ENCODE data around the gene NKG7.

Gene NKG7

DNA sequence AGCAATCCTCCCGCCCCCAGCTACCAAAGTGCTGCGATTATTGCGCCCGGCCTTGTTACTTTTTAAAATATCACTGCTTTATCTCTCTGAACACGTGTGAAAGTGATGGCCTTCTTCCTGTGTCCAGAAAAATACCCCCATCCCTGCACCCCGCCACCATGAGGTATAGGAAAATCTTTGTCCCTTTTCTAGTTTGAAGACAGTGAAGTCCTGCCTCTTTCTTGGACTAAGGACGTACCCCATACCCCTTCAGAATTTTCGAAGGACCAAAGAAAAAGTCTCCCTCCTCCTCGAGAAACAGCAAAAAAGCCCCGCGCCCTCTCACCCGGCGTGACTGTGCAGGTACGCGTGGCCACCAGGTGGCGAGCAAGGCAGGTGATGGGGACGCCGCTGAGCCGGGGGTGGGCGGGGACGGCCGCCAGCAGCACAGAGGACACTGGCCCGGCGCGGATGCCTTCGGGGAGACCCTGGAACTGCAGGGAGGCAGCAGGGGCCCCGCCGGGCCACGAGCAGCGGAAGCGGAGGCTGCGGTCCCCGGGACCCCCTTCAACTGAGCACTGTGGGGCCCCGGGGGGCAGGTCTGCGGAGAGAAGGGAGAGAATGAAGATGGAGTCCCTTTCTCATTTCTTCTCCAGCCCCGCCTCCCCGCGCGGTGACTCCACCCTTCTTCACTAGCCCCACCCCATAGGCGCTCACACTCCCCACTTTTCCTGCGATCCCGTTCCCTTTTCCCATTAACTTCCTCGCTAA, 33.7 kb downstream of the NKG7 start:
- no peak for DNase-seq (ENCODE audit: low read depth, low spot score)

DNA sequence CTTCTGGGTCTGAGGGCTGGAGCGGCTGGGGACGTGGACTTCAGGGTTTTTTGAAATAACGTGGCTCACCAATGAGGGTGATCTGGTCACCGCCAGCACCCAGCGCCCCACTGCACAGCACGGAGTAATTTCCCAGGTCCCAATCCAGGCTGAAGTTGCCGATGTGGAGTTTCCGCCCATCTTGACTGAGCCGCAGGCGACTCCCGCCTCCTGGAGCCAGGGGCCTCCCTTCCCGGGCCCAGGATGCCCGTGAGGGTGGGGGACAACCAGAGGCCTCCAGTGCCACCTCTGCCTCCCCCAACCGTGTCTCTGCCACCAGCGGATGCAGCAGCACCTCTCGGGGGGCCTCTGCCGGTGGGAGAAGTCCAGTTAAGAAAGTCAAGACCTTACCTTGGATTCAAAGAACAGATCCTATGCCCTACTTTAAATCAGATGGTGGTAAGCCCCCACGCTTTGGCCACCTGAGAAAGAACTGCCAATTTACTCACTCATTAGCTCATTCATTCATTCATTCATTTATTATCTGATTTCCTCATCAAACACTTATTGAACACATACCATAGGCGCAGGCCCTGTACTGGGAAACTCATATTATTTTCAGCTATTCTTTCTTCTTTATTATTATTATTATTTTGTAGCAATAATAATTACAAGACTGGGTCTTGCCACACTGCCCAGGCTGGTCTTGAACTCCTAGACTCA, 34.4 kb downstream of the NKG7 start:
- DNase-seq (ENCODE audit: low read depth, low spot score), result no peak

DNA sequence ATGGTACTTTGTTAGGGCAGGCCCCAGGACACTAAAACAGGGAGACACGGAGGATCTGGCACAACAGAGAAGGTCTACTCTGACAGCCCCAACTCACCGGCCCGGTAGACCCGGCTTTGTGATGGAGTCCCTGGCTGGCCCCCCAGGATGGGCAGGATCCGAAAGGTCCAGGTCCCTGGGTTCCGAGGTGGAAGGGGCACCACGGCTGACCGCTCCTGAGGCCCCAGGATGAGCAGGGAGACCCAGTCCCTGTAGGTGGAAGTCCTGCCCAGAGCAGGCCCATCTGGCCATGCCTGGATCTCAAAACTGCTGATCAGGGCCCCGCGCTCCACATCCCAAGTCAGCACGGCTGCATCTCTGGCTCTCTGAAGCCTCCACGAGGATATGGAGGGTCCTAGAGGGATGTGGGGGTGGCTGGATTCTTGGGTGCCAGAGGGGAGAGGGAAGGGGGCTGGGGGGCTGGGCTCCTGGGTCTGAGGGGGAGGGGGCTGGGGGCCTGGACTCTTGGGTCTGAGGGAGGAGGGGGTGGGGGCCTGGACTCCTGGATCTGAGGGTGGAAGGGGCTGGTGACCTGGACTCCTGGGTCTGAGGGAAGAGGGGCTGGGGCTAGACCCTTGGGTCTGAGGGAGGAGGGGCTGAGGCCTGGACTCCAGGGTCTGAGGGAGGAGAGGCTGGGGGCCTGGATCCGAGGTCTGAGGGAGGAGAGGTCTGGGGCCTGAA, 35.2 kb downstream of the NKG7 start:
- DNase-seq (ENCODE audit: low read depth, low spot score), result no peak

DNA sequence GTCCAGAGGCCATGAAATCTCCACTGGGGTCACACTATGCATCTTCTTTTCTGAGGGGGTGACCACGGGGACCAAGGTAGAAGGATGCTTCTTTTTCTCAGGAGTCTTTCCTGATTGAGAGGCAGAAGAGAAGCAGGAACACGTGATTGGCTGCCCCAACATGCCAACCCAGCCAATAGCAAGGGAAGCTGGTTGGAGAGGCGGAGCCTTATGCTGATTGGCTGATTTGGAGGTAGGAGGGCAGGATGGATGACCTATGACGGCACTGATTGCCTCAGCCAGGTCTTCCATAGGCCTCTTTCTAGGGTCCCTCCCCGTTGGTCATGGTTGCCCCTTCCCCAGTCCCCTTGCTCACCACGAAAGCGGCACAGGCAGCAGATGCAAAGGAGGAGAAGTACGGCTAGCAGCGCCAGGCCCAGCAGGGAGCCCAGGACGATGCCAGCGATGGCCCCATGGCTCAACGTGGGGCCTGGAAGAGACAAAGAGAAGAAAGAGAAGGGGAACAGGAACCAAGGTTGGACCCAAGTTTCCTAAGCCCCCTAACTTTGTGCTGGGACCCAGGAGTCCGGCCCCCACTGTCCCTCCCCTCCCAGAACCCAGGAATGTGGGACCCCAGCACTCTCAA, 38.5 kb downstream of the NKG7 start:
- no peak for DNase-seq (ENCODE audit: low read depth, low spot score)

DNA sequence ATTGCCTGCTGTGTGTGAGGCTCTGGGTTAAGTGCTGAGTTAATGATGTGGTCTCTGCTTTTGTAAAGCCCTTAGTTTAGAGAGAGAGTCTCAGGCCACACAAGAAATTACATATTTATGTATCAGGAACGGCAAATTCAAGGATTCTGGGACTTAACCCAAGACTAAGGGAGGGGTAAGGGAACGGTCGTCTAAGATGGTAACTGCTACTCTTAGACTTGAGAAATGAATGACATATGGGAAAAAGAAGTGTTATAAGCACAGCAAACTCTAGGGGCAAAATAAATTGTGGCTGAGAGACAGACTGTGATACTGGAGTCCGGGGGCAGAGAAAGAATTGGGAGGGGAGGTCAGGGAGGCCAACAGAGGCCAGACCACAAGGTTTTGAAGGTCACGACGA, 40.7 kb downstream of the NKG7 start:
- no peak for DNase-seq (ENCODE audit: low read depth, low spot score)

DNA sequence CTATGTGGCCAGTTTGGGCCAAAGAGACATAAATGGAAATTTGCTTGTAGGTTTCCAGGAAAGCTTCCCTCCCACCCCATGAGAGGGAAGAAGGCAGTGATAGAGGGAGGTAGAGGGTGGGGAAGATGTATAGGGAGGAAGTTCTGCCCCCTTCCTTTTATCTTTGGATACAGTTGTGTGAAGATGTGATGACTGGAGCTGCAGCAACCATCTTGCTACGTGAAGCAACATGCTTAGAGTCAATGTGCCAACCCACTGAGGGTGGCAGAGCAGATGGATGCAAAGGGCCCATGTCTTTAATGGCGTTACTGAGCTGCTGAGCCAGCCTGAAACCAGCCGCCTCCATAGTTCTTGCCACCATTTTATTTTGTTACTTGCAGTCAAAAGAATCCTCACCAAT, 41.3 kb downstream of the NKG7 start:
- DNase-seq (ENCODE audit: low read depth, low spot score), result no peak

DNA sequence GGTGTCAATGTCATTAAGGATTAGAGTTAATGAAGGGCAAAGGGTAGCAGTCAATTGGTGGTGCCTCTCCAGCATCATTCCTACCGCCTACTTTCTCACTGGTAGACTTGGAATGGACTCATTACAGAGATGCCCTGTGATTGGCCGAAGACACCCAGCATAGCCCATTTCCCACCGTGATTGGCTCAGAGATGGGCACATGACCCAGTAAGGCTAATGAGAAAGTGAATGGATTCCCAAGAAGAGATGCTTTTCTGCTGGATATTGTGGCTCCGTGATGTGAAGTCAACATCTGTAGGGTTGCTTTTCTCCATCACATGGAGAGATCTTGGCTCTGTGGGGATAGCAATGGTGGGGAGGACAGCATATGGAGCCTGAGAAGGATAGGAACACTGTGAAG, 42.1 kb downstream of the NKG7 start:
- no peak for DNase-seq (ENCODE audit: low read depth, low spot score)

DNA sequence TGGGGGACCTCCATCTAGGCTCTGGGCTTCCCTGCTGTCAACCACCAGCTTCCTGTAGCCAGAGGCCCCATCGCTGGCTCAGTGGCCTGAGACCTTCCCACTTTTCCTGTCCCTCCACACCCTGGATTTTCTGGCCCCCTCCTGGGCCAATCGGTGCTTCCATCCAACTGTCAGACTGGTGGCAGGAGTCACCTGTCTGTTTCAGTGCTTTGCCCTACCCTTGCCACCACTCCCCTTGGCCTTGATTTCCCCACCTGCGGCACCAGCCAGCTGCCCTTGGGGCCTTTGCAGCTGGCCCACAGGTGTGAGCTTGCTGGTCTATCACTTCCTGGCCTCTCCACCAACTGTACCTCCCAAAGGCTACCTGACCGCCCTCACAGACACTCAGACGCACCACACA, 43.0 kb downstream of the NKG7 start:
- no peak for DNase-seq (ENCODE audit: low read depth, low spot score)

DNA sequence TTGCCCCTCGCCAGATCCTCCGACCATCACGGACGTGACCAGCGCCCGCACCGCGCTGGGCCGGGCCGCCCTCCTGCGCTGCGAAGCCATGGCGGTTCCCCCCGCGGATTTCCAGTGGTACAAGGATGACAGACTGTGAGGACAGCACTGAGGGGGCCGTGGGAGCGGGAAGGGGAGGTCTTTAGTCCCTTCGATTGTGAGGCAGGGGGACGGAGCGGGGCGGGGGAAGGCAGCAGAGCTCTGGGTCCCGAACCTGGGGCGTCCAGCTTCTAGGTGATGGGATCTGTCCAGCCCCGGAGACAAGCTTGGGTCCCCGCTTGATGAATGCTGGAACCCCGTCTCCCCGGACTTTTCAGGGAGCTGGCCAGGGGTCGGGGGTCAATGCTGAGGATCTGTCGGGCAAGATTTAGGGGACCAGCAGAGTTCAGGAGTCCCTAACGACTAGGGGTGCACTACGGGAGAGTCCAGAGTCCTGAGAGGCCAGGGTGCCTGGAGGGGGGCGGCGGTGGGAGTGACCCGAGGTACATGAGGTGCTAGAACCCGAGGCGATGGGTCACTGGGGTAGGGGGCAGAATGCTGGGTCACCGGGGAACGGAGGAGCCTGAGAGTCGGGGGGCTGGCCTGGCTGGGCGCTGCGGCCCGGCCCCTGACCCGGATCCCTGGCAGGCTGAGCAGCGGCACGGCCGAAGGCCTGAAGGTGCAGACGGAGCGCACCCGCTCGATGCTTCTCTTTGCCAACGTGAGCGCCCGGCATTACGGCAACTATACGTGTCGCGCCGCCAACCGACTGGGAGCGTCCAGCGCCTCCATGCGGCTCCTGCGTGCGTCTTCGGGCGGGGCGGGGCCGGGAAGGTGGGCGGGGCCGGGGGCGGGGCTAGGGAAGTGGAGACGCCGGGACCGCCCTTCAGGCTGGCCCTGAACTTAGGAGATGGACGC, 45.1 kb downstream of the NKG7 start:
- no peak for DNase-seq (ENCODE audit: low read depth, low spot score)

DNA sequence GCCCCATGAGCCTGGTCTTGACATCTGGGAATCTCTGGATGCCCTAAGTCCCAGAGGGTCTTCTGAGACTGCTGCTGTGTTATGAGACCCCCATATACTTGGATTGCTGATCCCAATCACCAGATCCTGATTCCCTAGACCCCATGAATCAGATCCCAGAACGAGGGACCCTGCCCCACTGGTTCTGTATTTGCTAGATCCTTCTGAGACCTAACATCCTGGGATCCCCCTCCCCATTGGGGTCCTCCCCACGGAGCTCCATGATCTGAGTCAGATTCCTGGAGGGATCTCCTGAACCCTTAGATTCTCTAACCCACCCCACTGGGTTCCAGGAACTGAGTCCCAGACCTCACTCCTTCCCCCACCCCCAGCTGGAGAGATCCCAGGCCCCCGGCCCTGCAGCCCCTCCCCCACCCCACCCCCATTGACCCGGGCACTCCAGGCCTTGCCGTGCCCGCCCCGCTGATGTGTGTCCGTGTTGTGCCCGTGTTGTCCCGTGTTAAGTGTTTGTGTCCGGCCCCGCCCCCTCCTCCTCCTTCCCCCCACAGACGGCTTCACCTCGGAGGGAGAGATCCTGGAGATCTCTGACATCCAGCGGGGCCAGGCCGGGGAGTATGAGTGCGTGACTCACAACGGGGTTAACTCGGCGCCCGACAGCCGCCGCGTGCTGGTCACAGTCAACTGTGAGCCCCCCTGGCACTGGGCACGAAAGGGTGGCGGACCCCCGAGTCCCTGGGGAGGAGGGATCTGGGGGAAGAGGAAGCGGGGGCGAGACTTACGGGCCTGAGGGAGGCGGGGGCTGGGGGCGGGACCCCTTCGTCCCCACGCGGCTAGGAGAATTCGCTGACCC, 46.0 kb downstream of the NKG7 start:
- no peak for DNase-seq (ENCODE audit: low read depth, low spot score)

DNA sequence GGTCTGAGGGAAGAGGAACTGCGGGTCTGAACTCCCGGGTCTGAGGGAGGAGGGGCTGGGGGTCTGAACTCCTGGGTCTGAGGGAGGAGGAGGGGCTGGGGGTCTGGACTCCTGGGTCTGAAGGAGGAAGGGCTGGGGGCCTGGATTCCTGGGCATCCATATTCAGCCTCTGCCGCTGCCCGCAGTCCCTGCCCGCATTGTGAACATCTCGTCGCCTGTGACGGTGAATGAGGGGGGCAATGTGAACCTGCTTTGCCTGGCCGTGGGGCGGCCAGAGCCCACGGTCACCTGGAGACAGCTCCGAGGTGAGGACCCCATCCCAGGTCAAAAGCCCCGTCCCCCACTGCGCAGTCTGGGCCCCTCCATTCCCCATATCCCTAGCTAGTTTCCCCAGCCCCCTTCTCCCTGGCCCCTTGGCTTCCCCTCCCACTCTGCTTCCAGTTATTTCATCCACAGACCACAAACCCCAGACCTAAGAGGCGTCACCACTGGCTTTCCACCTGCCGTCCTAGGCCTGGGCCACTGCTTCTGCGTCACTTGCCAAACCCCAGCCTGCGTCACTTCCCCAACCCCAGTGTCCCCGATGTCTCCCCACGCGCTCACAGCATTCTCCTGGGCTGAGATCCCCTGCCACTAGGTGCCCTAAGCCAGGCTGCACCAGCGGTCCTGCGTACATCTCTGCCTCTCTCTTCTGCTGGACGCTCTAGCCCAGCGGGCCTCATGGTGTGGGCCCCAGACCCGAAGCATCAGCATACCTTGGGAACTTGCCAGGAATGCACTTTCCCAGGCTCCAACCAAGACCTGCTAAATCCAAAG, 47.1 kb downstream of the NKG7 start:
- no peak for DNase-seq (ENCODE audit: low read depth, low spot score)

DNA sequence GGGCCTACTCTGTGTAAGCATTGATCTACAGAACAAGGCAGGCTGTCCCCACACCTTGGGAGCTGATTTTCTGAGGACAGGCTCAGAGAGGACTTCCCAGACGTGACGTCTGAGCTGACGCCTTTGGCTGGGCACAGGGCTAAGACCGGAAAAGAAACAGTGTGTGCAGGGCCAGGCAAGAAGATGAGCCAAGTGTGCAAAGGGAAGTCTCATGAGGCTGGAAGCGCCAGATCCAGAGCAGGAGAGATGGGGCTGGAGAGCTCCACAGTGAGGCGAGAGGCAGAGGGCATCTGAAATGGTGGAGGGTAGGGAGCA, 48.3 kb downstream of the NKG7 start:
- DNase-seq (ENCODE audit: low read depth, low spot score), result no peak

DNA sequence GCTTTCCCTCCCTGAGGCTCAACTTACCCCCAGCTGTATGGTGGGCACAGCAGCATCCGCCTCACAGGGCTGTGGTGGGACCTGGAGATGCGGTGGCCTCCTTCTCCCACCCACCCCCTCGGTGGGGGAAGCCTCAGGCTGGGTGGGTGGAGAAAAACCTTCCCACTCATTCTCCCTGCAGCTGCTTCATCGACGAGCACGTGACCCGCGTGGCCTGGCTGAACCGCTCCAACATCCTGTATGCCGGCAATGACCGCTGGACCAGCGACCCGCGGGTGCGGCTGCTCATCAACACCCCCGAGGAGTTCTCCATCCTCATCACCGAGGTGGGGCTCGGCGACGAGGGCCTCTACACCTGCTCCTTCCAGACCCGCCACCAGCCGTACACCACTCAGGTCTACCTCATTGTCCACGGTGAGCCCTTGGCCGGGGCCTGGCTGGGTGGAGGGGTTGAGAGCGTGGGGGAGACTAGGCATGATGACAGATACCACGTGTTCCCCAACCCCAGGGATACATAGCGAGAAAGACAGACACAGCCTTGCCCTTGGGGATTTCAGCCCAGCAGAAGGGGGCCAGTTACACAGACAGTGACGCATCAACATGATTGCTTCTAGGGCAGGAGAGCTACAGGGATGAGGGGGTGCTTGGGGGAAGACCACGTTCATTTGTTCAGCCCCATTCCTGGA, 48.8 kb downstream of the NKG7 start:
- DNase-seq (ENCODE audit: low read depth, low spot score), result no peak

DNA sequence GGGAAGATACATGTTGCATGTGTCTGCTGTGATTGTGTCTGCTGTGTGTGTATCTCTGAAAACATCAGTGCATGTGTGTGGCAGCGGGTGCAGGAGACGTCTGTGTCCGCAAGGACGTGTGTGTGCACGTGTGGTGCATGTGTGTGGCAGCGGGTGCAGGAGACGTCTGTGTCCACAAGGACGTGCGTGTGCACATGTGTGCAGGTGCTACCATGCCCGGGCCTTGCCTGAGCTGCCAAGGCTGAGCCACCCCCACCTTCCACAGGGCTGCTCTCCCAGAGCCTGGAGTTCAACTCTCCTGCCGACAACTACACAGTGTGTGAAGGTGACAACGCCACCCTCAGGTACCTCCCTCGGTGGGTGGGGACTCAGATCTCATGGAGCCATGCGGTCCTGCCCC, 50.7 kb downstream of the NKG7 start:
- no peak for DNase-seq (ENCODE audit: low read depth, low spot score)

Data from brain pericyte (primary cell).